Endothelial cell of umbilical vein (primary cell): ENCODE results near the gene KCNG3.

Source experiments
- GATA2 ChIP-seq: IDR thresholded peaks from 2 replicates; pipeline ENCODE4 v1.7.0; 2011; ENCODE audit warnings: low read depth, mild to moderate bottlenecking, moderate library complexity, mixed read lengths, low read length; ENCODE audit not compliant: insufficient read length, insufficient read depth
- POLR2AphosphoS5 ChIP-seq: IDR thresholded peaks from 2 replicates; pipeline ENCODE4 v1.6.1; 2012; ENCODE audit warnings: low read depth, mild to moderate bottlenecking, control low read depth, low read length, moderate library complexity; ENCODE audit not compliant: insufficient read depth
- TF ChIP-seq, protein P1 (sequence below), 2 donors: IDR thresholded peaks; 1 replicate in 1 of 2; 2 replicates in 1 of 2; pipeline ENCODE4 v1.5.1; 2011; ENCODE audit warnings: low read length in 2 of 2, mild to moderate bottlenecking in 2 of 2, moderate library complexity in 2 of 2, control low read depth in 1 of 2, inconsistent platforms in 1 of 2, low read depth in 1 of 2; ENCODE audit not compliant: insufficient read depth in 1 of 2; ENCODE audit errors: extremely low read depth in 1 of 2
- TF ChIP-seq, protein P2 (sequence below): IDR thresholded peaks from 2 replicates; pipeline ENCODE4 v1.6.1; 2011; ENCODE audit not compliant: insufficient read depth, insufficient read length

DNA sequence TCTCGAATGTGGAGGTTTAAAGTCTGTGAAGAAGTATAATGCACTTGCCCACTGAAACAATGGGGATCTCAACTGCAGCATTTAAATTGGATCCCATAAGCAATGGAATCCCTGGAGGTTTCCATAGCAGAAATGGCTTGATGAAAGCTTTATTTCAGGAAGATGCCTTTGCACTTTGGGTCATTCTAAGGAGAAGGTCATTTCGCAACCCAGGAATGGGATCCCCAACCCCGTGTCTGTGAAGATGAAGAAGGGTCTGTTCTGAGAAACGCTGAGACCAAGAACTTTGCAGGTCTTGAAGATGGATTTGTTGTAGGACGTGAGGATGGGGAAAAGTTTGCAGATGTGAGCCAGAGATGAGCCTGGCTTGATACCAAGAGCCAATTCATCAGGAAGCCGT, 1.8 kb upstream of the KCNG3 start:
- TF ChIP-seq POLR2AphosphoS5 (no peak), GATA2 (no peak)
- TF ChIP-seq, protein P1, sequence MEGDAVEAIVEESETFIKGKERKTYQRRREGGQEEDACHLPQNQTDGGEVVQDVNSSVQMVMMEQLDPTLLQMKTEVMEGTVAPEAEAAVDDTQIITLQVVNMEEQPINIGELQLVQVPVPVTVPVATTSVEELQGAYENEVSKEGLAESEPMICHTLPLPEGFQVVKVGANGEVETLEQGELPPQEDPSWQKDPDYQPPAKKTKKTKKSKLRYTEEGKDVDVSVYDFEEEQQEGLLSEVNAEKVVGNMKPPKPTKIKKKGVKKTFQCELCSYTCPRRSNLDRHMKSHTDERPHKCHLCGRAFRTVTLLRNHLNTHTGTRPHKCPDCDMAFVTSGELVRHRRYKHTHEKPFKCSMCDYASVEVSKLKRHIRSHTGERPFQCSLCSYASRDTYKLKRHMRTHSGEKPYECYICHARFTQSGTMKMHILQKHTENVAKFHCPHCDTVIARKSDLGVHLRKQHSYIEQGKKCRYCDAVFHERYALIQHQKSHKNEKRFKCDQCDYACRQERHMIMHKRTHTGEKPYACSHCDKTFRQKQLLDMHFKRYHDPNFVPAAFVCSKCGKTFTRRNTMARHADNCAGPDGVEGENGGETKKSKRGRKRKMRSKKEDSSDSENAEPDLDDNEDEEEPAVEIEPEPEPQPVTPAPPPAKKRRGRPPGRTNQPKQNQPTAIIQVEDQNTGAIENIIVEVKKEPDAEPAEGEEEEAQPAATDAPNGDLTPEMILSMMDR (IDR thresholded peaks at IDR 0.05; ENCODE audit: extremely low read depth in 1 of 2, insufficient read depth in 1 of 2, low read depth in 1 of 2, low read length in 2 of 2) = no peak
- TF ChIP-seq, protein P2, sequence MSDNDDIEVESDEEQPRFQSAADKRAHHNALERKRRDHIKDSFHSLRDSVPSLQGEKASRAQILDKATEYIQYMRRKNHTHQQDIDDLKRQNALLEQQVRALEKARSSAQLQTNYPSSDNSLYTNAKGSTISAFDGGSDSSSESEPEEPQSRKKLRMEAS = no peak
